Activated T-cell treated with anti-CD3 and anti-CD28 coated beads for 48 hours (primary cell): ENCODE measurements around the gene VMP1.

Source experiments
- DNase-seq: peaks from one replicate; pipeline ENCODE4 v3.0.0-alpha.2; 2020; ENCODE audit warnings: low read depth

Gene VMP1

DNA sequence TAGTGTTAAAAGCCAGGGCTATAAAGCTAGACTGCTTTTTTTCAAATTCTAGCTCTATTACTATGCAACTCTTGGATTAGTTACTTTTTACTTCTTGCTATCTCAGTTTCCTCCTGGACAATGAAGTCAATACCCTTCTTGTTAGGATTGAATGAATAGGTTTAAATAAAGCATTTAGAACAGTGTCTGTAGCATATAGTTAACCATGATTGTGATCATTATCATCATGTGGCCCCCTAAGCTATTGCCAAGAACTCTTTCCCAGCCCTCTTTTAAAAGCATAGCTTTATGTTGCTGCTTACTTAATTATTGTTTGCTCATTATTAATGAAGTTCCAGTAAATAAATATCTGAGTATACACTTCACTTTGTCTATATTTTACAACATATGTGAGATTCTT is 4.5 kb downstream of the VMP1 start:
- DNase-seq: no peak

DNA sequence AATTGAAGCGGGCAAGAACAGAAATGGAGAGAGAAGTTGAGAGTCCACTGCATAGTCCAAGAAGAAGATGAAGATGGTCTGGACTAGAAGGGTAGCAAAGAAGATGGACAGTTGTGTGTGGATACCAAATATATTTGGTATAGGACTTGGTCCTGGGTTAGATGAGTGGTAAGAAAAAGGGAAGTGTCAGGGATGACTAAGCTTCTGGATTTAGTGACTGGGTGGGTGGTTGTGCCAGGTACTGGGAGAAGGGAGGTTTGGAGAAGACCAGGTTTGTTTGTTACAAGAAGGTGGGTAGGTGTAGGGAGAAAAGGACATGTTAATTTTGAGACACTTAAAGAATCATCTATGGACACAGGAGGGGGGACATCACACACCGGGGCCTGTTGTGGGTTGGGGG is 5.4 kb downstream of the VMP1 start:
- DNase-seq: no peak

DNA sequence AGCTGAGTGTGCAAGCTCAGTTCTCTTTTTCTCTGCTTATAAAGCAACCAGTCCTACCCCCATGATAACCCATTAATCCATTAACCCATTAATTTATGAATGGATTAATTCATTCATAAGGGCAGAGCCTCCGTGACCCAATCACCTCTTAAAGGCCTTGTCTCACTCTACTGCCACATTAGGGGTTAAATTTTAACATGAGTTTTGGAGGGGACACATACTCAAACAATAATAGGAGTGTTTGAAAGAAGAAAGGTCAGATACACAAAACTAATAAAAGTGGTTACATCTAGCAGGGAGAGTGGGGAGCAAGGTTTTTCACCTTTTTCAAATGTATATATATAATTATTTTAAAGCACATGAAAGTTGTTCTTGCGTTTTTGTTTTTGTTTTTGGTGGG is 6.8 kb downstream of the VMP1 start:
- no peak for DNase-seq

DNA sequence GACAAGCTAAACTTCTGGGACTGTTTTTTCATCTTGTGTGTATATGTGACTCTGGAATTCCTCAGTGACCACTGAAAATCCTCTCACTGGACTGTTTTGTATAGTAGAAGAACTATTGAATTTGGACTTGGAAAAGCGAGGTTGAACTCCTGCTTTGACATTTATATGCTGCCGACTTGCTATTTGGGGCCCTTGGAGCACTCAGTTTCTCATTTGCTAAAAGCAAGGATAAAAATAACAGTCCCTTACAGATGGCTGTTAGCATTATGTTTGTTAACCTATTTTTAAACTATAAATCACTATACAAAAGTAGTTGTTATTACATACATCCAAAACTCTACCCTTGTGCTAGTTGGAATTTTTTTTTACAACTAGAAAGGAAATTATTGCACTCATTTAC is 9.0 kb downstream of the VMP1 start:
- no peak for DNase-seq

DNA sequence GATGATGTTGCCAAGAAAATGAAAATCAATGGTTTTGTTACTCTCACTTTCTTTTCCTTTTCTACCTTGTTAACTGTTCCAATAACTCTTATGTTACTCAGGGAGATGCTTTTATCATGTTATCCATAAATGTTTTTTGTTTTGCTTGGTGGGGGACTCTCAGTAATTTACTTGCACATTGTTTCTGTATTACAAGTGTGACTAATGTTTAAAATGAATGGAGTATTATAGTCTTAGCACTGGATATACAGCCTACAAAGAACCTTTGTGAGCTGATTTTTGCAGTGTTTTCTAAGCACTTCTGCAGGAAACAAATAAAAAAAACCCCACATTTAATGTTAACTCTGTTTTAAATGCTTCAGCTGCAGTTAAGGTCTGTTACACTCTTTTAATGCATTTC is 12.1 kb downstream of the VMP1 start:
- DNase-seq: no peak

DNA sequence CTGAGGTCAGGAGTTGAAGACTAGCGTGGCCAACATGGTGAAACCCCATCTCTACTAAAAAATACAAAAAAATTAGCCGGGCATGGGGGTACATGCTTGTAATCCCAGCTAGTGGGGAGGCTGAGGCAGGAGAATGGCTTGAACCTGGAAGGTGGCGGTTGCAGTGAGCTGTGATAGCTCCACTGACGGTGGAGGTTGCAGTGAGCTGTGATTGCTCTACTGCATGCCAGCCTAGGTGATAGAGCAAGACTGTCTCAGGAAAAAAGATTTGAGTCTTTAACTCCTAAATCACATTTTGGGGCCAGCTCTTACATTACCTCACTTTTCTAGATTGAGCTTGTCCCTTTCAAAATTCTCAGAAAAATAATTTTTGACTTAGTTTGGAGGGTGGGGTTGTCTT is 15.2 kb downstream of the VMP1 start:
- DNase-seq: no peak

DNA sequence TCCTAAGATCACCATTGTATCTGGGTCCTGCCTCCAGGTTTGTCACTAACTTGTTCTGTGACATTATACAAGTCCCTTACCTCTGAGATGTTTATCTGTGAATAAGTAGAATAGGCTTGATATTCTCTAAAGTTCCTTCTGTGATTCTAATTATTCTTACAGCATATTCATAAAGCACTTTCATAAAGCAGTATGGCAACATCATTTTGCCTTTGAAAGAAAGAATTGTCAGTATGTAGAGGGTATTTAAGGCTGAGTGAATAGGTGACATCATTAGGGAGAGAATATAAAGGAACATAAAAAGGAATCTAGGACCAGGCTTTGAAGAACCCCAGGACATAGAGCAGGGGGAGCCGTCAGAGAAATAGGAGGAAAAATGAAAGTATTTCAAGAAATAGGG is 15.6 kb downstream of the VMP1 start:
- DNase-seq: no peak

DNA sequence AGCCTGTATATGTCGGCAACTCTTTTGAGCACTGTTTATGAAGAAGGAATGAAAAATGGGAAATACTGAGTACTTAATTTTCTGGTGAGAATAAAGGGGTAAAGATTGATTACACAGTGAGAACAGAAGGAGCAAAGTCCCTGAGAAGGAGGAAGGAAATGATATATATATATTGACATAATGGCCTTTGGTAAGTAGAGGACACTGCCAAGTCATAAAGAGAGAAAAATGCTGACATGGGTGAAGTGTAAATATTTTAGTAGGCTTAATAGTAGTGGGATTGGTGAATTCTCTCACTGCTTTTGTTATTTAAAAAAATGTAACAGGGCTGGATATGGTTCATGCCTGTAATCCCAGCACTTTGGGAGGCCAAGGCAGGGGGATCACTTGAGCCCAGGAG is 16.2 kb downstream of the VMP1 start:
- no peak for DNase-seq

DNA sequence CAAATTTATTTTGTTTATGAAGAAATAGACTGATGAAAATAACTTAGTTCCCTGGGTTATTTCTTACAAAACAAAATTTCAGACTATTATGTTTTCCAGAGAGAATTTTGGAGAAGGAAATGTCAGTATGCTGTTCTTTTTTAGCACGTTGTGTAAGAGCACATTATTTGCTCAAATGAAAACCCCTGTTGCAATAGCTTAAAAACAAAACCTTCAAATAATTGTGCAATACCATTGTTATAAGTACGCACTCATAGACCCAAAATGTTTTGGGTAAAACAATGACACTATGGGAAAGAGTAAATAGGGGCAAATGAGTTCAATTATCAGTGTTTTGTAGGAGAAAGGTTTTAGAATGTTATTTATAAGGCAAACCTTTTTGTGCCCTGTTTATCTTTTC is 18.2 kb downstream of the VMP1 start:
- no peak for DNase-seq

DNA sequence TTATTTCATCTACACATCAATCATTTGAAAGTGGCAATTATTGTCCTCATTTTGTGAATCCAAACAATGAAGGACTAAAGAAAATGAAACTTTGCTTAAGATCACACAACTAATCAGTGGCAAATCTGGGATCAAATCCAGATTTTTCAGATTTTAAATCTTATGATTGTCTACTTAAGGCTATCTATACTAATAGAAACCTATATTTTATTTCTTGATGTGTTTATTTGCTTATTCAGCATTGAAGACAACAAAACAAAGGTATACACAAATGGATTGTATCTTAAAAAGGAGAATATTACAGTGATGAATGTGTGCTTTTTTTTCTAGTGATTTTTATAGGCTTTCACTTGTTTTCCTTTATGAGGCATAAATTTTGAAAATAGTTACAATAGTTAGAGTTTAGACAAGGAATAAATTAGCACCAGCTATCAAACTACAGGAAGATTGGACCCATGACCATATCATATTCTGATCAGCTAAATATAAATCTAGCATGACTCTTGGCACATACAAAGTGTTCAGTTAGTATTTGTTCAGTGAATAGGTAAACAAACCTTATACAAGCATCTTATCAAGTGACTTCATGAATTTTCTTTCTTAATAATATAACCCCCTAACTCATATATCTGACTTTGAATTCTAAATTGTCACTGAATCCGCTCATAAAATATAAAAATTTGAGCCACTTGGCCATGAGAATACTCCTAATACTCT is 20.5 kb downstream of the VMP1 start:
- DNase-seq: no peak

DNA sequence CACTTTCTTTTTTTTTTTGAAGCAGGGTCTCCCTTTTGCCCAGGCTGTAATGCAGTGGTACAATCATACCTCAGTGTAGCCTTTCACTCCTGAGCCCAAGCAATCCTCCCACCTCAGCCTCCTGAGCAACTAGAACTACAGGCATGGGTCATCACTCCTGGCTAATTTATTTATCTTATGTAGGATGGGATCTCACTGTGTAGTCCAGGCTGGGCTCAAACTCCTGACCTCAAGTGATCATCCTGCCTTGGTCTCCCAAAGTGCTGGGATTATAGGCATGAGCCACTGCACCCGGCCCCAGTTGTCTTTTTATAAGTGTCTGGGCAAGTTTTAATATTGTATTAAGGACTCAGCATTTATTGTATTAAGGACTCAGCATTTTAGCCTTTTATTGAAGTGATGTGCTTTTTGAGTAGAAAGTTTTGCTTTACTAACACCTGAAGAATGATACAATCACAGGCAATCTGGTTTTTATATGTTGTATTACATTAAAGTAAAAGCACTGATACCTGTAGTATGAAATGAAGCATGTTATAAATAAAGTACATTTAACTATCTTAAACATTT is 22.9 kb downstream of the VMP1 start:
- no peak for DNase-seq

DNA sequence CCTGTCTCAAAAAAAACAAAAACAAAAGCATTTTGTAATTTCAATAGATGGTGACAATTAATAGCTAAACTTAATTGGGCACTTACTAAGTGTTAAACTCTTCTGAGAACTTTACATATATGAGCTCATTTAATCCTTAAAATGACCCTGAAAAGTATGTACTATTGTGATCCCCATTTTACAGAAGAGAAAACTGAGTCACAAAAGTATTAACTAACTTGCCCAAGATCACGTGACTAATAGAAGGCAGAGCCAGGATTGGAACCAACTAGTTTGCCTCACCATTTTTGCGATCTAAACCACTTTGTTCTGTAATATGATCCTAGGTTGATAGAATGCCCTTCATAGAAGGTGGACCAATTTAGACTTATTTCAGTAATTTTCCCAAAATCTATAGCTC is 26.2 kb downstream of the VMP1 start:
- DNase-seq: no peak

DNA sequence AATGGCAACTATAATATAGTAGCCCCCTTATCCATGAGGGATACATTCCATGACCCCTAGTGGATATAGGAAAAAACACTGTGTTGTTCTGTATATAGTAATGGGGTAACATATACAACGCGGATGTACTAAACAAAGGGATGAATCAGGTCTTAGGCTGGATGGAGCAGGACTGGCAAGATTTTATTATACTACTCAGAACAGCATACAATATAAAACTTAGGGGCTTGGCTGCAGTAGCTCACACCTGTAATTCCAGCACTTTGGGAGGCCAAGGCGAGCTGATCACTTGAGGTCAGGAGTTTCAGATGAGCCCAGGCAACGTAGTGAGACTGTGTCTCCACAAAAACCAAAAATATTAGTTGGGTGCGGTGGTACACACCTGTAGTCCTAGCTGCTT is 26.8 kb downstream of the VMP1 start:
- DNase-seq: no peak

DNA sequence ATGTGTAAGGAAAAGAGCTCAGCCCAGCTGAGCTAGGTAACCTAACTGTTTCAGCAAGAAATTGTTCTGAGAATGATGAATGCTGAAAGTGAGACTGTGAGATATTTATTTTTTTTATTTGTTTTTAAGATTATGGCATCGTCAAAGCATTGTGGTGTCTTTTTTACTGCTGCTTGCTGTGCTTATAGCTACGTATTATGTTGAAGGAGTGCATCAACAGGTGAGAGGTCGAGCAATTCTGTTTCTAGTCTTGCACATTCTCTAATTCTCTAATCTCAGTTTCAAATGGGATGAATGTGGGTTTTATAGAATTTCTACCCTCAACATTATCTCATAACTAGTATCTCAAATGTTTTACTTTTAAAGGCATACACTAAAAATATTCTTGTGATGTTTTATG is 29.9 kb downstream of the VMP1 start:
- no peak for DNase-seq

DNA sequence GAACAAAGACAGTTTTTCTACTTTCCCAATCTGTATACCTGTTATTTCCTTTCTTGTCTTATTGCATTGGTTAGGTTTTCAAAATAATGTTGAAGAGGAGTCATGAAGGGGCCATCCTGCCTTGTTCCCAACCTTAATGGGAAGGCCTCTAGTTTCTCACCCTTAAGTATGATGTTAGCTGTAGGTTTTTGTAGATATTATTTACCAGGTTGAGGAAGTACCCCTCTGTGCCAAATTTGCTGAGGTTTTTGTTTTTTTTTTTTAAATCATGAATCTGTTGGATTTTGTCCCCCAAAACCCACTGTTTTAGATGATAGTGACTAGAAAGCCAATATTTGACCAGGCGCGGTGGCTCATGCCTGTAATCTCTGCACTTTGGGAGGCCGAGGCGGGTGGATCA is 36.4 kb downstream of the VMP1 start:
- DNase-seq: no peak

DNA sequence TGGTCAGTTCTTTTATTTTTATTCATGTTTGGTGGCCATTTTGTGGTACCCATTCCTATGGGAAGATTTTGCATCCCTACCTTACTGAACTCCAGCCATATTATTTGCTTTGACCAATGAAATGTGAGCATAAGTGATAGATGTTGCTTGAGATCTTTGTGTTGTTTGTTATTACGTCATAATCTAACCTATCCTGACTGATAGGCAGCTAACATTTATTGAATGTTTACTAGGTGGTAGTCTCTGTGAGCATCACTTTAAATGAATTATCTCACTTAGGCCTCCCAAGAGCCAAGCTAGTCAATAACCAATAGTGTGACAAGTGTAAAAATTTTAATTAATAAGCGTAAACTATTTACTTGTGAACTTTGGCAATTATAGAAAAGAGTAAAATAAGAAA is 37.6 kb downstream of the VMP1 start:
- DNase-seq: no peak

DNA sequence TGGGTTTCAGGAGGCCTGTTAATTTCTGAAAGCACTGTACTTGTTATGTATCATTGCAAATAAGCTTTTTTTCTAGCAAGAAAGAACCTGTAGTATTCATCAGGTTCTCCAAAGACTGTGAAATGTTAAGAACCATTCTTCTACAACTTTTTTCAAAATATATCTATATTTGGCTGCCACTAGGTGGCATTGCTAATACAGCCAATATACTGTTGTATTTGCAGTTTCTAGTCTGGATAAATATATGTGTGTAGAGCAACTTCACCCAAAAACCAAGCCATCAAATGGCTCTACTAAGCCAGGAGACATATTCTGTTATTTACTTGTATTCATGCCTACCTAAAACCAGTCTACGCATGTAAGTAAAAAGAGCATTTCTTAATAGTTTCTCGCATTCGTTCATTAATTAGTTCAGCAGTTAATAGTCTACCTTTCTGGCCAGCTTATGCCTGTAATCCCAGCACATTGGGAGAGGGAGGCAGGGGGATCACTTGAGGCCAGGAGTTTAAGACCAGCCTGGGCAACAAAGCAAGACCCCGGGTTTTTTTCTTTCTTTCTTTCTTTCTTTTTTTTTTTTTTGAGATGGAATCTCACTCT is 39.5 kb downstream of the VMP1 start:
- no peak for DNase-seq

DNA sequence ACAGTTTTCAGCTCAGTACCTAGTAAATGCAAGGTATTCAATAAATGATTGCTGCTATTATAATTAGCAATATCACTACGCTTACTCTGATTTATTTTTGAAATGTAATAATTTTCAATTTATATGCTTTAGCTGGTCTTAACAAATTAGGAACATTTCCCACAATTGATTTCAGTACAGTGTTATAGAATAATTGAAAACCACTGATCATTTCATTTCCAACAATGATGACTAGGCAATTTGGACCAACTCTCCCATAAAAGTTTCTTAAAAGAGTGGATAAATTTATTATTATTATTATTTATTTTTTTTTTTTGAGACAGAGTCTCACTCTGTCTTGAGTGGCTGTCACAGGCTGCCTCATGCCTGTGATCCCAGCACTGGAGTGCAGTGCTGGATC is 41.1 kb downstream of the VMP1 start:
- no peak for DNase-seq

DNA sequence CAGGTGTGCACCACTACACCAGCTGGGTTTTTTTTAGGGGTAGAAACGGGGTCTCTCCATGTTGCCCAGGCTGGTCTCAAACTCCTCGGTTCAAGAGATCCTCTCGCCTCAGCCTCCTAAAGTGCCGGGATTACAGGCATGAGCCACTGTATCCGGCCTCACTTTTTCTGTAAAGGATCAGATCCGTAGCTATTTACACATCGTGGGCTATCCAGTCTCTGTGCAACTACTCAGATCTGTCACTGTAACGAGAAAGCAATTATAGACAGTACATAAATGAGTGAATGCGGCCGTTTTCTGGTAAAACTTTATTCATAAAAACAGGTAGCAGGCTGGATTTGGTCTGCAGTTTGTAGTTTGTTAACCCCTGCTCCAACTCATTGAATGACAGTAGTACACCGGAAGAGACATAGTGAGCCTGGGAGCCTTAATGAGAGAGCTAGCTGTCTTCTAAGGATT is 44.5 kb downstream of the VMP1 start:
- no peak for DNase-seq

DNA sequence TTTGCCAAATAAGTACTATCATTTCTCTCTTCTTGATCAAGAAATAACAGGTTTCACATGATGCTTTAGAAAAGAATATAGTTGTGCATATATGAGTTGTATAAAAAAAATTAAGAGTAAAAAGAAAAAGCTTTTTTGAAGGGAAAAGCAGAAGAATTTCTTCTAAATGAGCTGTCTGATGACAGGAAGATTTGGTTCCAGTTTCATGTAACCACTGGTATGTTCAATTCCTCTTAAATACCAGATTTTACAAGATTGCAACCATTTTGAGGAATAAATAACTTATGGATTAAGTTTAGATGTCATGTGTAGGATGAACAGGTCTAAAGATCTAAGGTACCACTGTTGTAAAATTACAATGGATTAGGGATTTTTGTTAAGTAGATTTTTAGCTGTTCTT is 45.0 kb downstream of the VMP1 start:
- DNase-seq: no peak

DNA sequence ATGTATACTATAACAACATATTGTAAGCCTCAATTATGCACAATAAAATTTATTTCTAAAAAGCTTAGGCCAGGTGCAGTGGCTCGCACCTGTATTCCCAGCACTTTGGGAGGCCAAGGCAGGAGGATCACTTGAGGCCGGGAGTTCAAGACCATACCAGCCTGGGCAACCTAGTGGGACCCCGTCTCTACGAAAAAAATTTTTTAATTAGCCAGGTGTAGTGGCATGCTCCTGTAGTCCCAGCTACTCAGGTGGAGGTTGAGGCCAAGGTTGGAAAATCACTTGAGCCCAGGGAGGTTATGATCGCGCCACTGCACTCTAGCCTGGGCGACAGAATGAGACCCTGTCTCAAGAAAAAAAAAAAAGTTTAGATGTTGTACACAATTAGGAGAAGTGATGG is 45.5 kb downstream of the VMP1 start:
- no peak for DNase-seq

DNA sequence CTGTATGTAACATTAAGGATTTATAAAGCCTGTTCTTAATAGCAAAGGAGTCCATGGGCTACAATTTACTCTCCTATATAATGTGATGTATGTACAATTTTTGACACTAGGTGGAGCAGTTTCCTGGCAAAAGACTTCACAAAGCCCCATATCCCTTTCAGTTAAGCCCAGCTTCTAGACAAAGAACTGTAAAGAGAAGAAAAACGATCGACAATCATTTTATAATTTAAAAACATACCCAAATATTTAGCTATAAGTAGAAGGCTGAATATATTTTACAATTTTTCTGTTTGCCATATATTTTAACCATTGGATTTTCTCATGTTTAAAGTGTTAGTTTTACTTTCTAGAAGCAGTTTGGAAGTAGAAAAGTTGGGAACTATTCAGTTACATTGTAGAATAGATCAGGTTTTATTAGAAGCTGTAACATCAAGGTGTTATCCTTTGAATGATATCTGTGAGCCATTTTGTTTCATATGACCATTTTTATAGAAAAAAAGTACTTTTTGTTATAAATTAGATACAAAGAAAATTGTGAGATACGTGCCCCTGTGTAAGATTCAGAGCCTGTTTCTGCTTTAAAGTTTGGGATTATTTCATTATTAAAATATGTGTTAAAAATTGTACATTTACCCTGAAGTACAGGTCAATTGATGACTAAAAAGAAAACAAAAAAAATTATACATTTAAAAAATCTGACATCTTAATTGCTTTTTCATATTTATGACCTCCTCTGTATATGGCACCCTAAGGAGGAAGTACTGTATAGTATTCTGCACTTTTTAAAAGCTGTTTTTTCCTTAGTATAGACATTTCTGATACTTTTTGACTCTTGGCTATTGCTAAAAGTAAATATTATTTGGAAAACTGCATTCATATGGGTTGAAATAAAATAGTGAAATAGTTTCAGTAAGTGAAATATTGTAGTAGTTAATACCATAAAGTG is 46.3 kb downstream of the VMP1 start:
- DNase-seq: no peak

DNA sequence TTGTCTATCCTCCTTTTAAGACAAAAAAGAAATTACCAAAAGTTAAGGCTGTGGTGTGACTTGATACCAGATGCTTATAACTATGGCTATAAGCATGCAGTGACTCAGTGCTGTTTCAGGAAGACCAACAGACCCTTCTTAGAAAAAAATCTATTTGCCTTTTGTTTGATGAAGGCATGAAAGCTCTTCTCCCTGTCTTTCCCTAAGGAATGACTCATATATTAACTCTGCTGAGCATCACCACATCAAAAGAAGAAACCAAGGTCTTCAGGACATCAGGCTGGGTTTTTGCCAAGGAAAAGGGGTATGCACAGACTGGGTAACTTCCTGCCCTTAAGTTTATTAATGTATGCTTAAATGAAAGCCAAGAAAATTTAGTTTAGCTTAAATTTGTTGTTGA is 47.1 kb downstream of the VMP1 start:
- no peak for DNase-seq
